ENCODE data around the gene TTC23. TPM values are rescaled to one million over a fixed set of nuclear protein-coding genes. Genes with fewer than 3 reads are reported as not detected.

The TTC23 gene
- total RNA-seq, 1 donor from 2014 or later = 11.6 TPM

DNA sequence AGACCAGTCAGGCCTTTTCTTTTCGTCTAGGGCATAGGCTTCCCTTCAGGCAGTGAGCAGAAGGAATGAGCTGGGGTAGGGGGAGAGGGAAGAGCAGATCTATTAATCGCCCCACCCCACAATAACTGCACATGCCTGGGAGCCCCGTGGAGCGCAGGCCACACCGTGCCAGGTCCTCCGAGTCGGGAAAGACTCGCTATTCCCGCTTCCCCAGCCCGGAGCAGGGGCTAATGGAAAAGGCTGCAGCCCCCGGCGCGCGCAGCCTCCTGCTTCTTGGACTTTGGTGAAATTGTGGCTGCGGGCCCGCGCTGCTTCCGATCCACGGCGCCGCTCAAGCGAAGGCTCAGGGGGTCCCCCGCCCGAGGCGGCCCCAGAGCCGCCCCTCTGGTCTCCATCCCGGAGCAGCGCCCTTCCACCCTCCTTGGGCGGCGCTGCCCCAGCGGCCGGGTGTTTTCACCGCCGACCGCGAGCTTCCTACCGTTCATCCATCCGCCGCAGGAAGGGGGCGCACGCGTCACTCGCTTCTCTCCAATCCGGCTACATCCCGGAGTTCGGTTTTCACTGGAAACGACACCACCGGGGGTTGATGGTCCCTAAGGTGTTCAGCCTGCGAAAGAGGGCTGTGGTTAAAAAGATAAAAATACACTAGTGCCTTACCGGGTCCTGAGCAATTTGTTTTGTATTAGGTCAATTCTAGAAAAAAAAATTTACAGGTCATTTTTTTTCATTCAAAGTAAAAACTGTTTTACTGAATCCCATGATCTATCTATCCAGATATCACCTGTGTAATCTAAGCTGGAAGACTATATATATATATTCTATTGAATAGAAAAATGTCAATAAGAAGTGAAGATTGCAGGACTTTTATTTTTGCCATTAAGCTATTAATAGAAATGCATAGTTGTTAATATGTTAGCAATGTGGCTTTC lies 148.9 kb downstream of the TTC23 start:
- peaks cover 28% of the 10 kb centered on the region for H3K27me3 ChIP-seq (ENCODE audit: control insufficient read depth, insufficient read depth, low read length)
- TF ChIP-seq CTCF (IDR thresholded peaks at IDR 0.05; ENCODE audit: insufficient read depth, low read length, poor library complexity, severe bottlenecking) = peak; percentile 88
- no peak for DNase-seq (ENCODE audit: low read depth)

GRCh38 chr15:99099661-99100060 lies 149.7 kb downstream of the TTC23 start:
- no peaks in the 10 kb centered on the region for H3K36me3 ChIP-seq (ENCODE audit: control insufficient read depth, insufficient read depth, low read length)
- H3K27me3 ChIP-seq (ENCODE audit: control insufficient read depth, insufficient read depth, low read length) = peaks cover 28% of the 10 kb centered on the region

More for the DNA sequence above, 148.9 kb downstream of the TTC23 start:
- H3K4me3 ChIP-seq (ENCODE audit: low read depth, low read length) = peak overlapping the region; percentile 22
- no peaks in the 10 kb centered on the region for H3K36me3 ChIP-seq (ENCODE audit: control insufficient read depth, insufficient read depth, low read length)

DNA sequence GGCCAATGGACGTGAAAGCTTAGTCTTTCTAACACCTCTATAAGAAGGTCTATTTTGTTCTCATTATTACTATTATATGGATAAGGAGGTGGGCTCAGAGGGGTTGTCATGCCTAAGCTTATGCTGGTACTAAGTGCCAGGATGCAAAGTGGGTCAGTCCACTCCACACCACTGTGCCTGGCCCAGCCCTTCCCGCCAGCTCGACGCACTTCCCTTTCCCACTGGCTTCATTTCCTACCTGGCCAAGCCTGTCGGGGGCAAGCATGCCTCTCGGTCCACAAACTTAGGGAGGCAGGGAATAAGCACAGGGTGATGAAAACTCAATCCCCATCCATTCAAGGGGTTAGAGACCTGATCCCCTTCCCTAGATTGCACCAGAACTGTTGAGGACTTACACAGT lies 150.4 kb downstream of the TTC23 start:
- Histone ChIP-seq H3K27me3 (ENCODE audit: control insufficient read depth, insufficient read depth, low read length) (peaks cover 28% of the 10 kb centered on the region), H3K4me3 (ENCODE audit: low read depth, low read length) (no peak overlapping the region), H3K36me3 (ENCODE audit: control insufficient read depth, insufficient read depth, low read length) (no peaks in the 10 kb centered on the region)
- no peak for DNase-seq (ENCODE audit: low read depth)
- no peak for TF ChIP-seq CTCF (IDR thresholded peaks at IDR 0.05; ENCODE audit: insufficient read depth, low read length, poor library complexity, severe bottlenecking)

More at GRCh38 chr15:99099661-99100060, 149.7 kb downstream of the TTC23 start:
- TF ChIP-seq CTCF (IDR thresholded peaks at IDR 0.05; ENCODE audit: insufficient read depth, low read length, poor library complexity, severe bottlenecking) = no peak
- H3K4me3 ChIP-seq (ENCODE audit: low read depth, low read length) = no peak overlapping the region
- no peak for DNase-seq (ENCODE audit: low read depth)

DNA sequence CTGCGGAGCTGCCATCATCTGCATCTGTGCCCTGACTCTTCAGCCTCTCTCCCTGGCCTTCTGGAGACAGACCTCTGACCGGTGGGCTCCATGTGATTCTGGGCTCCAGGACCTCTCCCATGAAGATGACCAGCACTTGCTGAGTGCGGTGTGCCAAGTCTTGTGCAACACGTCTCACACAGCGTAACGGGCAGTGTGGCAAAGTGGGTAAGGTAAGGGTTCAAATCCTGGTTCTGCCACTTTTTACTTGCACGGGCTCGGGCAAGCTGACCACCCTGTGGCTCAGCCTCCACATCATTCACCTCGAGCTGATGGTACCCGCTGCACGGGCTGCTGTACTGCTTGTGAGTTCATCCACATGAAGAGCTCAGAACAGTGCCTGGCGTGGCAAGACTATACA lies 151.0 kb downstream of the TTC23 start:
- H3K4me3 ChIP-seq (ENCODE audit: low read depth, low read length) = no peak overlapping the region
- no peak for TF ChIP-seq CTCF (IDR thresholded peaks at IDR 0.05; ENCODE audit: insufficient read depth, low read length, poor library complexity, severe bottlenecking)

DNA sequence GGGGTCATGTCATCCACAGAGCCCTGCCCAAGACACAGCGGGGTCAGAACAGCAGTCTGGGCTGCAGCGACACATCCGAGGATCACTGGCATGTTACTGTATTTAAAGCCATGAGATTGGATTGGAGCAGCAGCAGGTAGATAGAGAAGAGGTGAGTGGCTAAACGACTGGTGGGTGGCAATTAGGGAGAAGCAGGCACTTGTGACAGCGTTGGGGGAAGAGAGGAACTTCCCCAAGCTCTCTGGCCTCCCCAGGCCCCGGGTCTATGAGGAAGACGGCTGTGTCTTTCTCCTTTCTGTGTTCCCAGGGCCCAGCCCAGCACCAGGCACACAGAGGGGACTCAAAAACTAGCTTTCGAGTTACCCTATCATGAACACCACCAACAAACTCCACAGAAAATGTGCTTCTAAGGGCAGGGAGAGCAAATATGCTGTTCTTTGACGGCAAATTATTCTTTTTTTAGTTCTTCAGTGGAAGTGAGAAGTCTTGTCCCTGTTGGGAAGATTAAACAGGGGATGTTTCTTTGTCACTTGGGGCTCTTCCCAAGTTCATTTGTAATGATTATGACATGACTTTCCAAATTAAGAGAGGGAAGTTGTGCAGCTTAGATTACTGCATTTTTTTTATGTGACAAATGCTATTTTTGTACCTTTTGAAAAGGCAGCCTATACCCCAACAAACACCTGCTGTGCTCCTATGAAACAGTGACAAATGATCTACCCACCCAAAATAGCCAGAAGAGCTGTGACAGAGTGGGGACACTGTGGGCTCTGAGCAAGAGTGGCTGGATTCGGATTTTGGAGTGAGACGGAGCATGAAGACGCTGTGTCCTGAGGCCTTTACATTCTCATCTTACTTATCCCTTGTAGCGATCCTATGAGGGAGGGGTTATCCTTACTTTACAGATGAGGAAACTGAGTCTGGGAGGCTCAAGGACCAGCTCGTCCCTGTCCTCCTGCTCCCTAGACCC lies 151.7 kb downstream of the TTC23 start:
- no peak for DNase-seq (ENCODE audit: low read depth)
- peaks cover 20% of the 10 kb centered on the region for H3K27me3 ChIP-seq (ENCODE audit: control insufficient read depth, insufficient read depth, low read length)
- H3K36me3 ChIP-seq (ENCODE audit: control insufficient read depth, insufficient read depth, low read length) = no peaks in the 10 kb centered on the region
- no peak overlapping the region for H3K4me3 ChIP-seq (ENCODE audit: low read depth, low read length)
- TF ChIP-seq CTCF (IDR thresholded peaks at IDR 0.05; ENCODE audit: insufficient read depth, low read length, poor library complexity, severe bottlenecking) = no peak

More for the DNA sequence above, 151.0 kb downstream of the TTC23 start:
- Histone ChIP-seq H3K27me3 (ENCODE audit: control insufficient read depth, insufficient read depth, low read length) (peaks cover 27% of the 10 kb centered on the region), H3K36me3 (ENCODE audit: control insufficient read depth, insufficient read depth, low read length) (no peaks in the 10 kb centered on the region)
- DNase-seq (ENCODE audit: low read depth) = no peak
